GM23248 (cell line): ENCODE results near the gene AP3S2. TPM values are rescaled to one million over a fixed set of nuclear protein-coding genes. Genes with fewer than 3 reads are reported as not detected.
"Not testable (repeated sequence)": the region's sequence is repeated elsewhere in the genome, so short reads cannot be mapped to it uniquely, and the experiment has no call there.

Experiments
- DNase-seq: peaks from one replicate; pipeline ENCODE4 v3.0.0-alpha.2; 2015
- H2AFZ ChIP-seq: fragments of 200-600 bp; sonication (generic); 2 replicates; pipeline ENCODE4 v1.6.1; 2016; ENCODE audit warnings: antibody characterized with exemption
- H3F3A ChIP-seq: fragments of 200-600 bp; sonication (generic); 2 replicates; pipeline ENCODE4 v1.6.1; 2016; ENCODE audit warnings: mild to moderate bottlenecking, antibody characterized with exemption, mixed run types; ENCODE audit not compliant: insufficient read depth
- H3K27ac ChIP-seq: fragments of 200-600 bp; sonication (generic); 2 replicates; pipeline ENCODE4 v1.5.1; 2016; ENCODE audit warnings: mild to moderate bottlenecking
- H3K27me3 ChIP-seq: fragments of 200-600 bp; sonication (generic); replicated peaks from 2 replicates; pipeline ENCODE4 v1.6.1; 2016; ENCODE audit warnings: mild to moderate bottlenecking; ENCODE audit not compliant: insufficient read depth
- H3K36me3 ChIP-seq: fragments of 200-600 bp; sonication (generic); 2 replicates; pipeline ENCODE4 v1.6.1; 2016; ENCODE audit warnings: low read depth, mild to moderate bottlenecking
- H3K4me1 ChIP-seq: fragments of 200-600 bp; sonication (generic); 2 replicates; pipeline ENCODE4 v1.6.1; 2016; ENCODE audit warnings: mild to moderate bottlenecking; ENCODE audit not compliant: insufficient read depth
- H3K4me2 ChIP-seq: fragments of 200-600 bp; sonication (generic); one replicate; pipeline ENCODE4 v1.6.1; 2016; ENCODE audit warnings: mild to moderate bottlenecking; ENCODE audit not compliant: unreplicated experiment
- H3K4me3 ChIP-seq: fragments of 200-600 bp; sonication (generic); 2 replicates; pipeline ENCODE4 v1.5.1; 2016; ENCODE audit warnings: mild to moderate bottlenecking
- H3K79me2 ChIP-seq: fragments of 200-600 bp; sonication (generic); 2 replicates; pipeline ENCODE4 v1.6.1; 2016; ENCODE audit warnings: mild to moderate bottlenecking; ENCODE audit not compliant: insufficient read depth
- H3K9ac ChIP-seq: fragments of 200-600 bp; sonication (generic); 2 replicates; pipeline ENCODE4 v1.6.1; 2016; ENCODE audit warnings: mild to moderate bottlenecking
- H3K9me2 ChIP-seq: fragments of 200-600 bp; sonication (generic); 2 replicates; pipeline ENCODE4 v1.6.1; 2016; ENCODE audit warnings: mixed run types, mild to moderate bottlenecking, moderate library complexity; ENCODE audit not compliant: insufficient read depth
- H3K9me3 ChIP-seq: fragments of 200-600 bp; sonication (generic); one replicate; pipeline ENCODE4 v1.6.1; 2017; ENCODE audit warnings: low read depth
- H4K20me1 ChIP-seq: fragments of 200-600 bp; sonication (generic); 2 replicates; pipeline ENCODE4 v1.6.0; 2016; ENCODE audit not compliant: insufficient read depth
- EZH2 ChIP-seq: fragments of 200-600 bp; sonication (generic); IDR thresholded peaks from 2 replicates; pipeline ENCODE4 v1.6.1; 2018; ENCODE audit warnings: antibody characterized with exemption, mild to moderate bottlenecking; ENCODE audit not compliant: insufficient read depth, poor library complexity, severe bottlenecking
- EZH2phosphoT487 ChIP-seq: fragments of 200-600 bp; sonication (generic); IDR thresholded peaks from 2 replicates; pipeline ENCODE4 v1.6.1; 2018; ENCODE audit warnings: antibody characterized with exemption, moderate library complexity, mild to moderate bottlenecking, low read depth; ENCODE audit not compliant: insufficient read depth
- WGBS, 2 experiments: methylation state at CpG; one replicate each; pipeline ENCODE4 v1.1.6; 2015 to 2017; ENCODE audit warnings: low lambda C conversion rate in 2 of 2, low coverage in 1 of 2; ENCODE audit errors: missing lambda C conversion rate in 2 of 2; 5-methylcytosine and 5-hydroxymethylcytosine counted together
- in situ Hi-C: fragments of 300-500 bp; cut with MboI; formaldehyde crosslinking; loops from 2 replicates; pipeline ENCODE4 v1.15.0; 2020
- polyA plus RNA-seq: library from polyadenylated mRNA; unstranded; fragments of >200 nt; fragmentation: Nextera tagmentation; extraction: Ambion mirVana; gene quantifications from 2 replicates; pipeline ENCODE4 v1.2.1, GENCODE V29; 2016
- total RNA-seq: library from RNA; depleted of rRNA; stranded (reverse); fragments of >200 nt; shearing (Covaris generic); gene quantifications from 2 replicates; pipeline ENCODE4 v1.2.3, GENCODE V29; 2014

The AP3S2 gene
- total and polyA plus RNA-seq, 2 experiments from 2014 or later, result 27.0 to 85.0 TPM

DNA sequence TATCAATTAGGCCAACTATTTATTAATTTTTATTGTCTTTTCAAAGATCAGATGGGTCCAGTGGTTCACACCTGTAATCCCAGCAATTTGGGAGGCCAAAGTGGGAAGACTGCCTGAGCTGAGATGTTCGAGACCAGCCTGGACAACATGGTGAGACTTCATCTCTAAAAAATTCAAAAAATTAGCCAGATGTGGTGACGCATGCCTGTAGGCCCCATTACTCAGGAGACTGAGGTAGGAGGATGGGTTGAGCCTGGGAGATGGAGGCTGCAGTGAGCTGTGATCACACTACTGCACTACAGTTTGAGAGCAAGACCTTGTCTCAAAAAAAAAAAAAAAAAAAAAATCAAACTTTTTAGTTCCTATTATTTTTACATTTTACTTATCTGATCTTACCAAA is 8.2 kb downstream of the AP3S2 start:
- Histone ChIP-seq H3K9me3 (no peaks in the 10 kb centered on the region), H3K9ac (no peak overlapping the region), H3K27ac (no peak overlapping the region), H4K20me1 (no peaks in the 10 kb centered on the region), H2AFZ (no peak overlapping the region), H3K79me2 (peaks cover 16% of the 10 kb centered on the region), H3K9me2 (no peaks in the 10 kb centered on the region), H3K4me3 (no peak overlapping the region), H3K4me2 (no peak overlapping the region), H3K4me1 (peaks cover 7% of the 10 kb centered on the region; the same call in 1 of the 2 replicates), H3K36me3 (peaks cover 46% of the 10 kb centered on the region), H3F3A (peaks cover 18% of the 10 kb centered on the region), H3K27me3 (no peaks in the 10 kb centered on the region)
- TF ChIP-seq EZH2, result no peak
- TF ChIP-seq EZH2phosphoT487, result no peak
- 64 to 69% methylated on average over 2 of the region's 2 CpGs for WGBS, 2 experiments
- DNase-seq, result peak; percentile 25
- in situ Hi-C loops, result no loop called here

DNA sequence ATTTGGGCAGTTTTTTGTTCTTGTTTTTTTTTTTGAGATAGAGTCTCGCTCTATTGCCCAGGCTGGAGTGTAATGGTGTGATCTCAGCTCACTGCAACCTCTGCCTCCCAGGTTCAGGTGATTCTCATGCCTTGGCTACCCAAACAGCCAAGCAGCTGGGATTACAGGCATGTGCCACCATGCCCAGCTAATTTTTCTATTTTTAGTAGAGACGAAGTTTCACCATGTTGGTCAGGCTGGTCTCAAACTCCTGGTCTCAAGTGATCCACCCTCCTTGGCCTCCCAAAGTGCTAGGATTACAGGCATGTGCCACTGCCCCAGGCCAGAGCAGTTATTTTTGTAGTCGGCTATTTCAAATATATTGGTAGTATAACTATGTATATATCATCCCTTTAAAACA is 8.6 kb downstream of the AP3S2 start:
- H2AFZ ChIP-seq, H3K4me2 ChIP-seq, in situ Hi-C loops, DNase-seq, H3K27ac ChIP-seq, H3K4me1 ChIP-seq, H4K20me1 ChIP-seq, H3K9ac ChIP-seq, H3K9me3 ChIP-seq, H3K27me3 ChIP-seq, H3K4me3 ChIP-seq, H3K9me2 ChIP-seq: not testable (repeated sequence)
- H3F3A ChIP-seq, result peaks cover 17% of the 10 kb centered on the region
- peaks cover 12% of the 10 kb centered on the region for H3K79me2 ChIP-seq
- peaks cover 51% of the 10 kb centered on the region for H3K36me3 ChIP-seq
- WGBS, 2 experiments, result 89 to 98% methylated on average over 3 of the region's 3 CpGs

DNA sequence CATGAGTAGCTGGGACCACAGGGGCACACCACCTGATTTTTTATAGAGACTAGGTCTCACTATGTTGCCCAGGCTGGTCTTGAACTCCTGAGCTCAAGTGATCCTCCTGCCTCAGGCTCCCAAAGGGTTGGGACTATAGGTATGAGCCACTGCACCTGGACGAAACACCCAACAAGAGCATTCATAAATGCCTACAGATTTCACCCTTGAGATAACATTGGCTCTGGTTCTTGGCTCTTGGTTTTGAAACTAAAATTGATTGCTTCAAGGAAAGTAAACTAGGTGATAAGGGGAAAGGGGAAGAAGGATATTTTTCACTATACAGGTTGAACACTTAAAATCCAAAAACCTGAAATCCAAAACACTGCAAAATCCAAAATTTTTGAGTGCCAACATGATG is 10.3 kb downstream of the AP3S2 start:
- in situ Hi-C loops, result no loop called here
- Histone ChIP-seq H3K27me3 (no peaks in the 10 kb centered on the region), H4K20me1 (no peaks in the 10 kb centered on the region), H3K36me3 (peaks cover 55% of the 10 kb centered on the region), H3K4me3 (no peak overlapping the region), H3F3A (peaks cover 7% of the 10 kb centered on the region), H3K79me2 (no peaks in the 10 kb centered on the region; the same call in none of the 2 replicates), H3K27ac (no peak overlapping the region), H3K9me2 (no peaks in the 10 kb centered on the region), H2AFZ (no peak overlapping the region), H3K4me1 (peaks cover 7% of the 10 kb centered on the region; the same call in 1 of the 2 replicates), H3K9ac (no peak overlapping the region), H3K9me3 (no peaks in the 10 kb centered on the region), H3K4me2 (no peak overlapping the region)
- no peak for DNase-seq
- TF ChIP-seq EZH2, result no peak
- TF ChIP-seq EZH2phosphoT487, result no peak
- 93 to 100% methylated on average over 1 of the region's 1 CpG for WGBS, 2 experiments

DNA sequence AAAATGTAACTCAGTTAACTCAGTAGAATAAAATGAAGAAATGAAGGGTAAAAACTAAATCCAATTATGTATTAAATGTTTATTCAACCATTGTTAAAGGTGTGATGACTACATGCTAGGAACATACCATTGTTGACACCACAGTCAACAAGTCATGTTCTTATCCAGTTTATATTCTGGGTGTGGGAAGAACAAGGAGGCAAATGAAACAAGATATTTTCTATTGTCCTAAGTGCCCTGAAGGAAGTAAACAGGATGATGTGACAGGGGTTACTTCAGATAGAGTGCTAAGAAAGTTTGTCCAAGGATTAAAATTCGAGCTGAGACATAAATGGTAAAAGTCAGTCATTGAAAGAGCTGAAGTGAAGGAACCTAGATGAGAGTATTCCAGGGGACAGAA is 13.1 kb downstream of the AP3S2 start:
- 86 to 90% methylated on average over 1 of the region's 1 CpG for WGBS, 2 experiments
- Histone ChIP-seq H4K20me1 (no peaks in the 10 kb centered on the region), H3K9me3 (no peaks in the 10 kb centered on the region), H3K36me3 (peaks cover 44% of the 10 kb centered on the region), H2AFZ (no peak overlapping the region), H3K9ac (no peak overlapping the region), H3K27ac (no peak overlapping the region), H3K9me2 (no peaks in the 10 kb centered on the region), H3K4me3 (no peak overlapping the region), H3K27me3 (no peaks in the 10 kb centered on the region), H3F3A (no peaks in the 10 kb centered on the region; the same call in 1 of the 2 replicates), H3K4me2 (no peak overlapping the region), H3K4me1 (0 out of 2 replicates have a peak, but pooled peaks cover 3% of the 10 kb centered on the region), H3K79me2 (no peaks in the 10 kb centered on the region)
- in situ Hi-C loops, result no loop called here
- TF ChIP-seq EZH2 (no peak), EZH2phosphoT487 (no peak)
- no peak for DNase-seq

DNA sequence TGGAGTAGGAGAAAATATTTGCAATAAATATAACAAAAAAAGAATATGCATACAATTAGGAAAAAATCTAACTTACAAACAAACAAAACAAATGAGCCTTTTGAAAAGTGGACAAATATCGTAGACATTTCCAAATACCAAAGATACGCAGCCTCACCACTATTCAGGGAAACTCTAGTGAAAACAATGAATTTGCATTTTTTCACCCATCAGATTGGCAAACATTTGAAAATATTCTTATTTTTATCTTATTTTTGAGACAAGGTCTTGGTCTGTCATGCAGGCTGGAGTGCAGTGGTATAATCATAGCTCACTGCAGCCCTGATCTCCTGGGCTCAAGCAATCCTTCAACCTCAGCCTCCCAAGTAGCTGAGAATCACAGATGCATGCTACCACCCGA is 15.5 kb downstream of the AP3S2 start:
- TF ChIP-seq EZH2phosphoT487, result no peak
- TF ChIP-seq EZH2, result no peak
- Histone ChIP-seq H3K27ac (no peak overlapping the region), H3K4me3 (no peak overlapping the region), H3K9me2 (no peaks in the 10 kb centered on the region), H3K36me3 (peaks cover 27% of the 10 kb centered on the region), H3K79me2 (peaks cover 5% of the 10 kb centered on the region; the same call in 1 of the 2 replicates), H3K9ac (no peak overlapping the region), H3K4me1 (0 out of 2 replicates have a peak, but pooled peaks cover 2% of the 10 kb centered on the region), H2AFZ (no peak overlapping the region), H3K4me2 (no peak overlapping the region), H3F3A (peaks cover 7% of the 10 kb centered on the region; the same call in 1 of the 2 replicates), H4K20me1 (no peaks in the 10 kb centered on the region), H3K27me3 (no peaks in the 10 kb centered on the region), H3K9me3 (no peaks in the 10 kb centered on the region)
- 72% methylated on average over 3 of the region's 3 CpGs for WGBS, 2 experiments
- no peak for DNase-seq
- in situ Hi-C loops, result loop anchor here (5.0 kb wide), 1 partner anchor 126 kb away; the partner anchor contains the start of gene MESP1
